ENCODE measurements around the gene FGF9.

DNA sequence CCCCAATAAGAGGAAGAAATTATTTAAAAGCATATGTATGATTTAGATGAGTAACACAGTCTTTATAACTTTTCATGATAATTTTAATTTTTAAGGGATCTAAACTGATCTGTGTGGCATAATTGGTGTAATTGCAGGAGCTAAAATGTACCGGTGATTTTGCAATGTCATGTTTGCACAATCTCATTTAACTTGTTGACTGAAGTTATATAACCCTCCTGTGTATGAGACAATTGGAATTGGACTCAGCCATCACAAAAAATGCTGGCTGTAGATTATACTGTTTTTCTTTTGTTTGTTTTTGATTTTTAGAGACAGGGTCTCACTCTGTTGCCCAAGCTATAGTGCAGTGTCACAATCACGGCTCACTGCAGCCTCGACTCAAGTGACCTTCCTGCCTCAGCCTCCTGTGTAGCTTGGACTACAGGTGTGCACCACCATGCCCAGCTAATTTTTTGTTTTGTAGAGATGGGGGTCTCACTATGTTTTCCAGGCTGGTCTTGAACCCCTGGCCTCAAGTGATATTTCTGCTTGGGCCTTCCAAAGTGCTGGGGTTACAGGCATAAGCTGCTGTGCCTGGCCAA lies 26.1 kb downstream of the FGF9 start:
- TF ChIP-seq, protein P1, sequence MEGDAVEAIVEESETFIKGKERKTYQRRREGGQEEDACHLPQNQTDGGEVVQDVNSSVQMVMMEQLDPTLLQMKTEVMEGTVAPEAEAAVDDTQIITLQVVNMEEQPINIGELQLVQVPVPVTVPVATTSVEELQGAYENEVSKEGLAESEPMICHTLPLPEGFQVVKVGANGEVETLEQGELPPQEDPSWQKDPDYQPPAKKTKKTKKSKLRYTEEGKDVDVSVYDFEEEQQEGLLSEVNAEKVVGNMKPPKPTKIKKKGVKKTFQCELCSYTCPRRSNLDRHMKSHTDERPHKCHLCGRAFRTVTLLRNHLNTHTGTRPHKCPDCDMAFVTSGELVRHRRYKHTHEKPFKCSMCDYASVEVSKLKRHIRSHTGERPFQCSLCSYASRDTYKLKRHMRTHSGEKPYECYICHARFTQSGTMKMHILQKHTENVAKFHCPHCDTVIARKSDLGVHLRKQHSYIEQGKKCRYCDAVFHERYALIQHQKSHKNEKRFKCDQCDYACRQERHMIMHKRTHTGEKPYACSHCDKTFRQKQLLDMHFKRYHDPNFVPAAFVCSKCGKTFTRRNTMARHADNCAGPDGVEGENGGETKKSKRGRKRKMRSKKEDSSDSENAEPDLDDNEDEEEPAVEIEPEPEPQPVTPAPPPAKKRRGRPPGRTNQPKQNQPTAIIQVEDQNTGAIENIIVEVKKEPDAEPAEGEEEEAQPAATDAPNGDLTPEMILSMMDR (IDR thresholded peaks at IDR 0.05; ENCODE audit: low read depth, low read length), result no peak
- TF ChIP-seq, protein P2, sequence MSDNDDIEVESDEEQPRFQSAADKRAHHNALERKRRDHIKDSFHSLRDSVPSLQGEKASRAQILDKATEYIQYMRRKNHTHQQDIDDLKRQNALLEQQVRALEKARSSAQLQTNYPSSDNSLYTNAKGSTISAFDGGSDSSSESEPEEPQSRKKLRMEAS (IDR thresholded peaks at IDR 0.05; ENCODE audit: low read depth, low read length), result no peak
- no peak for TF ChIP-seq POLR2A (IDR thresholded peaks at IDR 0.05; ENCODE audit: extremely low read depth, insufficient read length)

All from NB4 (cell line).